HCT116 (cell line): Measurements from ENCODE around the gene DRAXIN. TPM values are rescaled to one million over a fixed set of nuclear protein-coding genes. Genes with fewer than 3 reads are reported as not detected.

Experiments
- ATAC-seq: fragments of 200-7000 bp; cut with Tn5 transposase; 2 replicates; pipeline ENCODE4 v1.9.1; 2020; ENCODE audit warnings: mild to moderate bottlenecking, moderate library complexity
- BruUV-seq: library from RNA; stranded (reverse); fragments of 400-500 nt; replicated peaks from 2 replicates; lab custom pipeline; 2021; lab: Mats Ljungman, UMichigan
- CTCF ChIA-PET: fragments of 300-600 bp; sonication (Branson Sonifier 250); formaldehyde crosslinking; loops from one replicate; lab custom pipeline; 2021; ENCODE audit warnings: antibody characterized with exemption; lab: Charles Lee
- POLR2A ChIA-PET: fragments of 300-600, 350-600 bp; sonication (Branson Sonifier 250); formaldehyde crosslinking; loops from one replicate; lab custom pipeline; 2021; ENCODE audit warnings: antibody characterized with exemption; lab: Charles Lee
- RAD21 ChIA-PET, 2 experiments: fragments of 300-600 bp; sonication (Branson Sonifier 250); formaldehyde crosslinking; loops; one replicate each; lab custom pipeline; 2023; ENCODE audit warnings: low total read pairs in 2 of 2; ENCODE audit not compliant: uncharacterized antibody in 2 of 2, unreplicated experiment in 2 of 2, low non-redundant PET in 1 of 2; lab: Charles Lee
- DNase-seq: peaks from one replicate; pipeline ENCODE4 v3.0.0-alpha.2; 2010; ENCODE audit warnings: low read depth, low spot score
- H2AFZ ChIP-seq: fragments of 200-600 bp; shearing (Covaris generic), sonication (generic); 2 replicates; pipeline ENCODE4 v1.6.1; 2017; ENCODE audit warnings: low read depth, mixed run types, mixed read lengths, antibody characterized with exemption, low read length; ENCODE audit not compliant: poor library complexity, severe bottlenecking
- H3K27ac ChIP-seq: 2 replicates; pipeline ENCODE4 v1.5.1; 2012; ENCODE audit warnings: low read depth, low read length
- H3K27me3 ChIP-seq: fragments of 200-600 bp; sonication (generic); 2 replicates; pipeline ENCODE4 v1.6.1; 2016; ENCODE audit warnings: mixed run types, low read length, mixed read lengths; ENCODE audit not compliant: insufficient read depth
- H3K36me3 ChIP-seq, 2 experiments: fragments of 200-500 bp in 1 of 2; fragments of 200-600 bp in 1 of 2; sonication (Bioruptor generic) in 1 of 2; sonication (generic) in 1 of 2; 2 replicates each; pipeline versions ENCODE4 v1.5.1 to v1.6.1; 2014 to 2016; ENCODE audit warnings: low read length in 2 of 2, inconsistent platforms in 1 of 2, mixed read lengths in 1 of 2, mixed run types in 1 of 2; ENCODE audit not compliant: insufficient read depth in 2 of 2, control insufficient read depth in 1 of 2
- H3K4me1 ChIP-seq, 2 experiments: fragments of 200-600 bp in 1 of 2; sonication (generic) in 1 of 2; 2 replicates each; pipeline versions ENCODE4 v1.5.1 to v1.6.1; 2012 to 2017; ENCODE audit warnings: low read length in 2 of 2, inconsistent platforms in 1 of 2, mild to moderate bottlenecking in 1 of 2, mixed read lengths in 1 of 2, mixed run types in 1 of 2, moderate library complexity in 1 of 2; ENCODE audit not compliant: insufficient read depth in 2 of 2, control insufficient read depth in 1 of 2
- H3K4me2 ChIP-seq: fragments of 200-600 bp; sonication (generic); 2 replicates; pipeline ENCODE4 v1.6.1; 2017; ENCODE audit warnings: mixed run types, low read length, mixed read lengths
- H3K4me3 ChIP-seq, 2 experiments: fragments of 200-600 bp in 1 of 2; sonication (generic) in 1 of 2; replicated peaks in 1 of 2; 2 replicates each; pipeline ENCODE4 v1.5.1; 2011 to 2016; ENCODE audit warnings: low read length in 2 of 2, control low read depth in 1 of 2, low read depth in 1 of 2, mild to moderate bottlenecking in 1 of 2, mixed read lengths in 1 of 2, mixed run types in 1 of 2
- H3K79me2 ChIP-seq: fragments of 200-600 bp; sonication (generic); 2 replicates; pipeline ENCODE4 v1.6.1; 2017; ENCODE audit warnings: mild to moderate bottlenecking, mixed run types, low read length, moderate library complexity, mixed read lengths; ENCODE audit not compliant: insufficient read depth
- H3K9ac ChIP-seq: fragments of 200-600 bp; sonication (generic); 2 replicates; pipeline ENCODE4 v1.6.1; 2016; ENCODE audit warnings: low read length, mixed read lengths
- H3K9me2 ChIP-seq: fragments of 200-600 bp; sonication (generic), shearing (Covaris generic); 2 replicates; pipeline ENCODE4 v1.6.1; 2017; ENCODE audit warnings: mixed run types, mild to moderate bottlenecking, moderate library complexity; ENCODE audit not compliant: insufficient read depth
- H3K9me3 ChIP-seq, 2 experiments: fragments of 200-500 bp in 1 of 2; fragments of 200-600 bp in 1 of 2; sonication (Bioruptor generic) in 1 of 2; sonication (generic) in 1 of 2; 2 replicates each; pipeline ENCODE4 v1.6.1; 2014 to 2017; ENCODE audit warnings: low read length in 2 of 2, mixed read lengths in 2 of 2, inconsistent platforms in 1 of 2, low read depth in 1 of 2, mild to moderate bottlenecking in 1 of 2, mixed run types in 1 of 2, moderate library complexity in 1 of 2; ENCODE audit not compliant: control insufficient read depth in 1 of 2, insufficient read depth in 1 of 2
- H4K20me1 ChIP-seq: fragments of 200-600 bp; sonication (generic), shearing (Covaris generic); 2 replicates; pipeline ENCODE4 v1.6.1; 2017; ENCODE audit warnings: mixed run types, mild to moderate bottlenecking, moderate library complexity; ENCODE audit not compliant: insufficient read depth
- ATF3 ChIP-seq: IDR thresholded peaks from 2 replicates; pipeline ENCODE4 v1.6.1; 2012
- CBX3 ChIP-seq: IDR thresholded peaks from 2 replicates; pipeline ENCODE4 v1.6.1; 2012; ENCODE audit warnings: low read depth
- CEBPB ChIP-seq: IDR thresholded peaks from 2 replicates; pipeline ENCODE4 v1.6.1; 2012; ENCODE audit warnings: low read depth
- EGR1 ChIP-seq: IDR thresholded peaks from 2 replicates; pipeline ENCODE4 v1.6.1; 2012; ENCODE audit warnings: low read depth
- ELF1 ChIP-seq: IDR thresholded peaks from 2 replicates; pipeline ENCODE4 v1.6.1; 2012; ENCODE audit warnings: low read depth, borderline replicate concordance
- EZH2 ChIP-seq: fragments of 200-600 bp; sonication (generic); IDR thresholded peaks from 2 replicates; pipeline ENCODE4 v1.6.1; 2017; ENCODE audit warnings: antibody characterized with exemption, mixed run types
- EZH2phosphoT487 ChIP-seq: fragments of 200-600 bp; IDR thresholded peaks from 2 replicates; pipeline ENCODE4 v1.6.1; 2018; ENCODE audit warnings: antibody characterized with exemption, borderline replicate concordance
- FOSL1 ChIP-seq: IDR thresholded peaks from 2 replicates; pipeline ENCODE4 v1.6.1; 2012; ENCODE audit warnings: low read depth
- JUND ChIP-seq: IDR thresholded peaks from 2 replicates; pipeline ENCODE4 v1.6.1; 2012
- MAX ChIP-seq: IDR thresholded peaks from 2 replicates; pipeline ENCODE4 v1.6.1; 2012
- POLR2A ChIP-seq: IDR thresholded peaks from 2 replicates; pipeline ENCODE4 v1.7.0; 2011; ENCODE audit warnings: borderline replicate concordance; ENCODE audit not compliant: insufficient read depth, insufficient read length; ENCODE audit errors: extremely low read depth
- POLR2AphosphoS5 ChIP-seq: IDR thresholded peaks from 2 replicates; pipeline ENCODE4 v1.6.1; 2011; ENCODE audit warnings: mild to moderate bottlenecking, low read depth, low read length, moderate library complexity
- RAD21 ChIP-seq: IDR thresholded peaks from 2 replicates; pipeline ENCODE4 v1.6.1; 2012; ENCODE audit warnings: low read depth, mild to moderate bottlenecking
- SRF ChIP-seq: IDR thresholded peaks from 2 replicates; pipeline ENCODE4 v1.6.1; 2012; ENCODE audit warnings: low read depth
- TCF7L2 ChIP-seq: IDR thresholded peaks from 2 replicates; pipeline ENCODE4 v1.7.0; 2011; ENCODE audit warnings: borderline replicate concordance, inconsistent platforms; ENCODE audit not compliant: insufficient read depth, insufficient read length; ENCODE audit errors: extremely low read depth
- YY1 ChIP-seq: IDR thresholded peaks from 2 replicates; pipeline ENCODE4 v1.6.1; 2011; ENCODE audit warnings: low read length, low read depth, moderate library complexity, mild to moderate bottlenecking; ENCODE audit not compliant: insufficient replicate concordance; ENCODE audit errors: extremely low read depth
- ZBTB33 ChIP-seq: IDR thresholded peaks from 2 replicates; pipeline ENCODE4 v1.6.1; 2011; ENCODE audit warnings: mild to moderate bottlenecking, low read length, moderate library complexity; ENCODE audit not compliant: insufficient replicate concordance; ENCODE audit errors: extremely low read depth
- ZFX ChIP-seq: fragments of 450-650 bp; IDR thresholded peaks from 2 replicates; pipeline ENCODE4 v1.6.1; 2017
- intact Hi-C: fragments of 100-400 bp; cut with micrococcal nuclease; formaldehyde crosslinking; loops from 2 replicates; pipeline ENCODE4 v1.10.0; 2022
- total RNA-seq: library from RNA; stranded (reverse); gene quantifications from one replicate; pipeline ENCODE4 v1.2.1, GENCODE V29; 2021; ENCODE audit not compliant: unreplicated experiment

Gene DRAXIN
- total RNA-seq, 1 experiment from 2014 or later = 0.47 TPM

- Histone ChIP-seq H3K79me2 (peaks cover 11% of the 10 kb centered on the region), H3K4me2 (no peak overlapping the region), H3K27ac (no peak overlapping the region), H3K27me3 (no peaks in the 10 kb centered on the region), H3K9ac (no peak overlapping the region), H3K36me3 (peaks cover 0 to 2% of the 10 kb centered on the region in 2 experiments; a peak in 1 of 4 replicates), H3K9me2 (no peaks in the 10 kb centered on the region), H3K4me1 (peaks cover 6 to 11% of the 10 kb centered on the region in 2 experiments), H3K9me3 (no peaks in the 10 kb centered on the region)
- POLR2A ChIA-PET = no interaction called here
- CTCF ChIA-PET = interaction anchor here (0.6 kb wide), 1 partner anchor 708 kb away, joined by 3 read pairs; no protein-coding TSS in a partner anchor
- RAD21 ChIA-PET = no interaction called here
- no peak for DNase-seq
- no peak for ATAC-seq
- intact Hi-C loops = no loop called here
- no peak for TF ChIP-seq ZFX
- TF ChIP-seq ATF3 = no peak
- TF ChIP-seq EGR1 = no peak
- no peak for TF ChIP-seq SRF
- no peak for TF ChIP-seq EZH2phosphoT487
- TF ChIP-seq JUND = no peak
- no peak for TF ChIP-seq EZH2
- no peak for TF ChIP-seq ZBTB33
- TF ChIP-seq POLR2A = no peak
- no peak for TF ChIP-seq TCF7L2
- TF ChIP-seq CEBPB = no peak
- no peak for TF ChIP-seq POLR2AphosphoS5
- no peak for TF ChIP-seq ELF1
- no peak for TF ChIP-seq RAD21
- no peak for TF ChIP-seq YY1
- no peak for TF ChIP-seq MAX
- no peak for TF ChIP-seq CBX3
- TF ChIP-seq FOSL1 = no peak
- TF ChIP-seq, all 23 proteins: peak for 0
- Histone ChIP-seq H3K4me3 (no peak overlapping the region), H2AFZ (no peak overlapping the region), H4K20me1 (no peaks in the 10 kb centered on the region)
- BruUV-seq = no TSS peak
Observed at GRCh38 chr1:11741919-11742558, 50.5 kb downstream of the DRAXIN start.
